ENCODE measurements around the gene WDFY4. TPM values are rescaled to one million over a fixed set of nuclear protein-coding genes. Genes with fewer than 3 reads are reported as not detected.

The WDFY4 gene
- total RNA-seq, 4 donors from 2014 or later = 4.1 to 27.9 (median 9.0) TPM

GRCh38 chr10:49012603-49013002, 327.9 kb downstream of the WDFY4 start:
- TF ChIP-seq CTCF (IDR thresholded peaks at IDR 0.05; ENCODE audit: low read depth) = no peak

GRCh38 chr10:49015700-49016099, 331.0 kb downstream of the WDFY4 start:
- TF ChIP-seq CTCF (IDR thresholded peaks at IDR 0.05; ENCODE audit: low read depth) = no peak

GRCh38 chr10:49021685-49022084, 337.0 kb downstream of the WDFY4 start:
- TF ChIP-seq CTCF (IDR thresholded peaks at IDR 0.05; ENCODE audit: low read depth) = no peak

- TF ChIP-seq CTCF (IDR thresholded peaks at IDR 0.05; ENCODE audit: low read depth) = no peak
These were observed 338.4 kb downstream of the WDFY4 start for GRCh38 chr10:49023071-49023470.

- no peak for TF ChIP-seq CTCF (IDR thresholded peaks at IDR 0.05; ENCODE audit: low read depth)
These were observed 339.1 kb downstream of the WDFY4 start for GRCh38 chr10:49023752-49024151.

- TF ChIP-seq CTCF (IDR thresholded peaks at IDR 0.05; ENCODE audit: low read depth) = no peak
These were observed 339.8 kb downstream of the WDFY4 start for GRCh38 chr10:49024484-49024883.

GRCh38 chr10:49025347-49025983, 340.8 kb downstream of the WDFY4 start:
- no peak for TF ChIP-seq CTCF (IDR thresholded peaks at IDR 0.05; ENCODE audit: low read depth)
